IPS DF 6.9 (cell line): Measurements from ENCODE around the gene FAM209B.
"Not testable (repeated sequence)": the region's sequence is repeated elsewhere in the genome, so short reads cannot be mapped to it uniquely, and the experiment has no call there.

ENCODE experiments used
- DNase-seq: peaks from one replicate; pipeline ENCODE4 v3.0.0-alpha.2; 2013; ENCODE audit warnings: low read depth, low spot score
- H3K27ac ChIP-seq: one replicate; pipeline ENCODE4 v1.5.1; 2013; ENCODE audit warnings: low read length, control low read depth
- H3K27me3 ChIP-seq: 2 replicates; pipeline ENCODE4 v1.6.1; 2013; ENCODE audit warnings: mild to moderate bottlenecking, low read length; ENCODE audit not compliant: control insufficient read depth, insufficient read depth
- H3K36me3 ChIP-seq: 2 replicates; pipeline ENCODE4 v1.6.1; 2013; ENCODE audit warnings: low read length; ENCODE audit not compliant: control insufficient read depth, insufficient read depth
- H3K4me1 ChIP-seq: 2 replicates; pipeline ENCODE4 v1.6.1; 2013; ENCODE audit warnings: low read length; ENCODE audit not compliant: control insufficient read depth, insufficient read depth
- H3K4me3 ChIP-seq: 2 replicates; pipeline ENCODE4 v1.5.1; 2013; ENCODE audit warnings: mild to moderate bottlenecking, low read length
- H3K9me3 ChIP-seq: 2 replicates; pipeline ENCODE4 v1.6.1; 2013; ENCODE audit warnings: low read length, inconsistent platforms; ENCODE audit not compliant: control insufficient read depth, insufficient read depth
- WGBS: extraction: QIAGEN DNeasy Blood & Tissue Kit; methylation state at CpG from one replicate; pipeline ENCODE4 v1.1.7; 2013; ENCODE audit warnings: mixed read lengths, missing lambda C conversion rate; ENCODE audit not compliant: insufficient read length, insufficient coverage; 5-methylcytosine and 5-hydroxymethylcytosine counted together

FAM209B gene

GRCh38 chr20:56527521-56527920 is 5.5 kb upstream of the FAM209B start:
- Histone ChIP-seq H3K36me3 (no peaks in the 10 kb centered on the region), H3K27ac (no peak overlapping the region), H3K9me3 (no peaks in the 10 kb centered on the region), H3K4me1 (no peaks in the 10 kb centered on the region), H3K27me3 (no peaks in the 10 kb centered on the region), H3K4me3 (no peak overlapping the region)
- no peak for DNase-seq
- no CpG with 5 or more reads among the region's 7 CpGs for WGBS

GRCh38 chr20:56537997-56538396 is 5.0 kb downstream of the FAM209B start:
- no CpG with 5 or more reads among the region's 3 CpGs for WGBS
- Histone ChIP-seq H3K36me3 (no peaks in the 10 kb centered on the region), H3K4me3 (no peak overlapping the region), H3K9me3 (no peaks in the 10 kb centered on the region; the same call in 1 of the 2 replicates), H3K27ac (no peak overlapping the region), H3K27me3 (no peaks in the 10 kb centered on the region), H3K4me1 (no peaks in the 10 kb centered on the region)
- no peak for DNase-seq

GRCh38 chr20:56540415-56540814 is 7.4 kb downstream of the FAM209B start:
- no peaks in the 10 kb centered on the region; the same call in 1 of the 2 replicates for H3K9me3 ChIP-seq
- H3K4me3 ChIP-seq: no peak overlapping the region
- no CpG with 5 or more reads among the region's 6 CpGs for WGBS
- DNase-seq: no peak
- no peaks in the 10 kb centered on the region for H3K36me3 ChIP-seq
- H3K27me3 ChIP-seq: no peaks in the 10 kb centered on the region
- no peaks in the 10 kb centered on the region for H3K4me1 ChIP-seq
- no peak overlapping the region for H3K27ac ChIP-seq

GRCh38 chr20:56542489-56543030 is 9.5 kb downstream of the FAM209B start:
- no CpG with 5 or more reads among the region's 9 CpGs for WGBS
- H3K9me3 ChIP-seq: no peaks in the 10 kb centered on the region; the same call in 1 of the 2 replicates
- no peaks in the 10 kb centered on the region for H3K4me1 ChIP-seq
- H3K27ac ChIP-seq: no peak overlapping the region
- H3K27me3 ChIP-seq: no peaks in the 10 kb centered on the region
- no peaks in the 10 kb centered on the region for H3K36me3 ChIP-seq
- no peak overlapping the region for H3K4me3 ChIP-seq
- no peak for DNase-seq

- Histone ChIP-seq H3K27ac (no peak overlapping the region), H3K27me3 (no peaks in the 10 kb centered on the region), H3K4me1 (no peaks in the 10 kb centered on the region), H3K9me3 (no peaks in the 10 kb centered on the region), H3K4me3 (no peak overlapping the region), H3K36me3 (no peaks in the 10 kb centered on the region)
- no peak for DNase-seq
- WGBS: no CpG with 5 or more reads among the region's 8 CpGs
These were observed 18.5 kb downstream of the FAM209B start for GRCh38 chr20:56551571-56551970.

GRCh38 chr20:56552911-56553629 is 20.0 kb downstream of the FAM209B start:
- no peak for DNase-seq
- no CpG with 5 or more reads among the region's 8 CpGs for WGBS

GRCh38 chr20:56554869-56555268 is 21.8 kb downstream of the FAM209B start:
- Histone ChIP-seq H3K4me1 (no peaks in the 10 kb centered on the region), H3K4me3 (no peak overlapping the region), H3K27me3 (no peaks in the 10 kb centered on the region), H3K36me3 (no peaks in the 10 kb centered on the region), H3K27ac (no peak overlapping the region), H3K9me3 (no peaks in the 10 kb centered on the region)
- peak; percentile 31 for DNase-seq
- no CpG with 5 or more reads among the region's 4 CpGs for WGBS

More at GRCh38 chr20:56552911-56553629, 20.0 kb downstream of the FAM209B start:
- H3K36me3 ChIP-seq: no peaks in the 10 kb centered on the region
- no peak overlapping the region for H3K4me3 ChIP-seq
- H3K27ac ChIP-seq: no peak overlapping the region
- H3K9me3 ChIP-seq: no peaks in the 10 kb centered on the region
- H3K4me1 ChIP-seq: no peaks in the 10 kb centered on the region
- H3K27me3 ChIP-seq: no peaks in the 10 kb centered on the region

- H3K36me3 ChIP-seq: no peaks in the 10 kb centered on the region
- H3K9me3 ChIP-seq: no peaks in the 10 kb centered on the region
- no CpG with 5 or more reads among the region's 6 CpGs for WGBS
- H3K4me3 ChIP-seq: no peak overlapping the region
- DNase-seq: no peak
- H3K27me3 ChIP-seq: no peaks in the 10 kb centered on the region
- H3K4me1 ChIP-seq: no peaks in the 10 kb centered on the region
- H3K27ac ChIP-seq: no peak overlapping the region
These were observed 25.9 kb downstream of the FAM209B start for GRCh38 chr20:56558968-56559367.

- not testable (repeated sequence) for H3K9me3 ChIP-seq, H3K4me1 ChIP-seq, H3K27me3 ChIP-seq, H3K4me3 ChIP-seq, H3K27ac ChIP-seq, H3K36me3 ChIP-seq, DNase-seq
- no CpG with 5 or more reads among the region's 6 CpGs for WGBS
These were observed 31.5 kb downstream of the FAM209B start for GRCh38 chr20:56564526-56564925.

GRCh38 chr20:56565511-56565910 is 32.5 kb downstream of the FAM209B start:
- H3K36me3 ChIP-seq: no peaks in the 10 kb centered on the region
- H3K4me3 ChIP-seq: no peak overlapping the region
- no peaks in the 10 kb centered on the region for H3K9me3 ChIP-seq
- H3K27me3 ChIP-seq: no peaks in the 10 kb centered on the region
- H3K4me1 ChIP-seq: no peaks in the 10 kb centered on the region
- H3K27ac ChIP-seq: no peak overlapping the region
- no peak for DNase-seq
- WGBS: no CpG with 5 or more reads among the region's 4 CpGs

GRCh38 chr20:56566621-56567020 is 33.6 kb downstream of the FAM209B start:
- WGBS: no CpG with 5 or more reads among the region's 3 CpGs
- Histone ChIP-seq H3K4me3 (no peak overlapping the region), H3K36me3 (no peaks in the 10 kb centered on the region), H3K9me3 (no peaks in the 10 kb centered on the region), H3K27ac (no peak overlapping the region), H3K4me1 (no peaks in the 10 kb centered on the region), H3K27me3 (no peaks in the 10 kb centered on the region)
- no peak for DNase-seq
